Activated T-helper 9 cell treated with anti-CD3 and anti-CD28 coated beads, Interleukin-2, amount 50 U/mL, for 16 hours (primary cell): Measurements from ENCODE around the gene PWWP2B.

Experiments used
- DNase-seq: peaks from one replicate; pipeline ENCODE4 v3.0.0-alpha.2; 2020; ENCODE audit warnings: low read depth

Gene PWWP2B

DNA sequence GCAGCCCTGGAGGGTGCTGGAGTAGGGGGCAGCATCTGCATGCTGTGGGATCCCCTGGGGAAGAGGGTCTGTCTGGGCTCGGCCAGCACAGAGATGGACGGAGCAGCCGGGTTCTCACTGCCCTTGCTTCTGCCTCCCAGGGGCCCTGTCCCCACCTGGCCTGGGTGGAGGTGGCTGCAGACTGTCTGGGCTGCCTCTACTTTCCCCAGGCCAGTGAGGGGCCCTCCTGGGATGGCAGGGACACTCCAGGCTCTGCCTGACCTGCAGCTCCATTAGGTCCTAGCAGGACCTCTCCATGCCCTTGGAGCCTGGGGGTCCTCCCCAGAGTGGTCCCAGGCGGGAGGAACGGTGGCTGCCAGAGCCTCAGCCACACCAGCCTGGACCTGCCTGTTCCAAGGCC lies 63.7 kb downstream of the PWWP2B start:
- DNase-seq: no peak

- DNase-seq: no peak
Measured at GRCh38 chr10:132461103-132461682, 64.2 kb downstream of the PWWP2B start.

GRCh38 chr10:132461683-132462231 lies 64.8 kb downstream of the PWWP2B start:
- DNase-seq: no peak

DNA sequence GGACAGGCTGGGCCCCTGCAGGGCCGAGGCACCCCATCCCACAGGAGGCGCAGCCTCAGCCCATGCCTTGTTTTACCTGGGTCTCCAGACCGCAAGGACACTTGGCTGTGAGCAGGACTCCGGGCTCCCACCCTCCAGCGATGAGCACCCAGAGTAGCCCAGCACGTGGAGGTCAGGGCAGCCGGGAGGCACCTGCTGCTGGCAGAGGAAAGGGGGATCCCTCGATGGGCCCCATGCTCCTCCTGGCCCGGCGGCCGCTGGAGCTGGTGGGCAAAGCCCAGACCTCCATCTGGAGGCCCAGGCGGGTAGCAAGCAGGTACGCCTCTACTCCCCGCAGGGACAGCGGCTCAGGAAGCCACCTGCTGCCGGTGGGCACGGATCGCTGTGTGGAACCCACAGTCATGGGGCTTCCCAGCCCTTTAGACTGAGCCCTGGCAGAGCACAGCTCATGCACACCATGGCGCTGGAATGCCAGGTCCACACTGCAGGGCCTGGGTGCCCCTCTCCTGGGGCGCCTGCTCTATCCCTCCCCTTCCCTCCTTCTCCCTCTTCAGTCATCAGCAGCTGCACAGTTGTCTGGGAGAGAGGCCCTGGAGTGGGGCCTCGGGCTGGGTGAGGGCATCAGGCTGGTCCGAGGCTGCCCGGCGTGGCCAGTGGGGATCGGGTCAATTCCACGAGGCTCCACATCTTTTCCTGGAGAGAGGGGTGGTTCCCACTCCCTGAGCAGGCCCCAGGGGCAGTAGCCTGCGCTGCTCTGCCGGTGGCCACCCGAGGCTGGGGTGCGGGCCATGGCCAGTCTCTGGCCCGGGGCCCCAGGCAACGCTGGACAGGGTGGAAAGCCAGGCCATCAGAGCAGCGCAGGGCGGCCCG lies 65.7 kb downstream of the PWWP2B start:
- no peak for DNase-seq

GRCh38 chr10:132463333-132464255 lies 66.6 kb downstream of the PWWP2B start:
- no peak for DNase-seq

DNA sequence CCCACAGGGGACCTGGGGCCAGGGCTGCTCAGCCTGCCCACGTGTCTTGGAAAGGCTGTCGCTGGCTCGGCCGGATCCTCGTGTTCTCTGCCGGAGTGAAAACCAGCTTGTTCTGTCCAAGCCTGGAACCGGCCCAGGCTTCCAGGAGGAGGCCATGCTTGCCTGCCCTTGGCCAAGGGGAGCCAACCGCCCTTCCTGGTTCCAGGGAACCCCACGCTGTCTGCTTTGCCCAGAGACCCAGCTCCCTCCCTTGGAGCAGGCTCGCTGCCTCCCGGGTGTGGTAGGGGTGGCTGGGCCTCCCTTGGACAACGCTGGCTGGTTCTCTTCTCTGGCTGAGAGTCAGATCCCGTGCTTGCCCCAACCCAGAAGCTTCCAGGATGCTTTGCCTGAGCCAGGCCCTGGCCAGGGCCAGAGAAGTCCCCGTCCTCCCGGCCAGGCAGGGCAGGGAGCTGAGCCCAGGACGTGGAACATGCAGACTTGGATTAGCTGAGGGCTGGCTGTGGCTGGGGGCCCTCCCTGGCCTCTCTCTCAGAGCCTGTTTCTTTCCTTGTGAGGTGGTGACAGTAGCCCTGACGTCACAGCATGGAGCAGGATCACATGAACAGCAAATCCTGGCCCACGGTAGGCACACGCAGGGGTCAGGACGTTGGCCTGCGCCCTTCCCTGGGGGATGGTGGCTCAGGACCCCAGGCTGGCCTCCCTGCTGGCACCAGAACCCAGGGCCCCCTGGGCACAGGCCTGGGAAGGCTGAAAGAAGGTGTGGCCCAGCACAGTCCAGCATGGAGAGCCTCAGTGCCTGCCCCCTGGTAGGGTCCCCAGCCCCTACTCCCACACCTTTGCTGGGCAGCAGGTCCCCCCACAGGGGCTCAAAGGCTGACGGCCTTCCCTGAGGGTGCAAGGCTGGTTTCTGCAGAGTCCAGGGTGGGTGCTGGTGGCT lies 67.5 kb downstream of the PWWP2B start:
- no peak for DNase-seq

DNA sequence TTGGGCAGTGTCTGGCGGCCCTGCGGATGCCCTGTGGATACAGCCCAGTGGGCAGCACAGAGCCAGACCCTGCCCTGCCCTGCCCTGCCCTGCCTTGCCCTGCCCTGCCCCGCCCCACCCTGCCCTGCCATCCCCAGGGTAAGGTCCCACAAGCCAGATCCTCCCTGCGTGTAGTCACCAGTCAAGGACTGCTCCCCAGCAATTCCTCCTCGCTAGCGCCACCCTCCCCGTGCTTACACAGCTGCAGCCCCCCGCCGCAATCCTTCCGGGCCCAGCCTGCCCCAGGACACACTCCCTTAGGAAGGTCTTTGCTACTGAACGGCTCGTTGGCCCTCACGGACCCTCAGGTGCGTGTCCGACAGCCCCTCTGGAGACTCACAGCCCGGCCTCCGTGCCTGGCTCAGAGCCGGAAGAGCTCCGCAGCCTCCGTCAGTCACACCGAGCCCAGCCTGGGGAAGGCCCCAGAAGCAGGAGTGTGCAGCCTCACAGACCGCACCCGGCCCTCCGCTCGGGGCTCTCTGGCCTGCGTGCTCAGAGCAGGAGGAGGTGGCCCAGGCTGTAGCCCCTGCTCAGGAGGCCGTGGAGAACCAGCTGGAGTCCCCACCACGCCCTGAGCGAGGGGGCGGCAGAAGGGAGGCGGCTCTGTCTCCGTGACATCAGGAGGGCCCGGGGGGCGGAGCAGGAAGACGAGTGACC lies 68.3 kb downstream of the PWWP2B start:
- DNase-seq: no peak

GRCh38 chr10:132465889-132466519 lies 69.0 kb downstream of the PWWP2B start:
- no peak for DNase-seq

- no peak for DNase-seq
Measured at GRCh38 chr10:132466520-132467463, 69.8 kb downstream of the PWWP2B start.
